ENCODE data around the gene SPO11. TPM values are rescaled to one million over a fixed set of nuclear protein-coding genes. Genes with fewer than 3 reads are reported as not detected.
A peak's percentile ranks its signal among the peaks of the same experiment; 100 is the strongest.

The SPO11 gene
- total and polyA plus RNA-seq, 4 donors = not detected

- 51 to 58% methylated on average over 20 of the region's 20 CpGs for WGBS, 2 donors
- ATAC-seq (ENCODE audit: insufficient read depth, low FRiP score) = no peak
These were observed 52.2 kb downstream of the SPO11 start for GRCh38 chr20:57381596-57382503.

GRCh38 chr20:57382516-57382915, 52.9 kb downstream of the SPO11 start:
- TF ChIP-seq CTCF (IDR thresholded peaks at IDR 0.05; ENCODE audit: control extremely low read depth, extremely low read depth) = no peak
- Histone ChIP-seq H3K9me3 (ENCODE audit: control insufficient read depth in 4 of 4, insufficient read depth in 3 of 4, low read length in 3 of 4) (peaks cover 0 to 4% (median 0%) of the 10 kb centered on the region in 4 donors), H3K9ac (ENCODE audit: insufficient read depth in 1 of 2, low read length in 2 of 2) (no peak overlapping the region), H3K4me3 (no peak overlapping the region), H3K27ac (ENCODE audit: low read depth in 1 of 2, low read length in 1 of 2) (no peak overlapping the region), H3K36me3 (ENCODE audit: control insufficient read depth in 4 of 4, insufficient read depth in 4 of 4, low read length in 4 of 4) (peaks cover 5 to 14% (median 6%) of the 10 kb centered on the region in 4 donors), H3K27me3 (ENCODE audit: control insufficient read depth in 3 of 3, insufficient read depth in 3 of 3, low read length in 2 of 3) (no peaks in the 10 kb centered on the region), H3K4me1 (ENCODE audit: control insufficient read depth in 5 of 5, insufficient read depth in 5 of 5, low read length in 5 of 5) (peaks cover 0 to 12% (median 0%) of the 10 kb centered on the region in 5 donors)
- WGBS, 2 donors = 90% methylated on average over 5 of the region's 5 CpGs
- ATAC-seq (ENCODE audit: insufficient read depth, low FRiP score) (no peak), DNase-seq (no peak)

More at GRCh38 chr20:57381596-57382503, 52.2 kb downstream of the SPO11 start:
- no peak overlapping the region for H3K4me3 ChIP-seq
- peaks cover 7 to 20% (median 10%) of the 10 kb centered on the region in 4 donors for H3K36me3 ChIP-seq (ENCODE audit: control insufficient read depth in 4 of 4, insufficient read depth in 4 of 4, low read length in 4 of 4)
- DNase-seq = peak; percentile 82 to 86 (median 86)
- peak; percentile 92 for TF ChIP-seq CTCF (IDR thresholded peaks at IDR 0.05; ENCODE audit: control extremely low read depth, extremely low read depth)
- H3K4me1 ChIP-seq (ENCODE audit: control insufficient read depth in 5 of 5, insufficient read depth in 5 of 5, low read length in 5 of 5) = peaks cover 0 to 12% (median 0%) of the 10 kb centered on the region in 5 donors
- peaks cover 0 to 4% (median 0%) of the 10 kb centered on the region in 4 donors for H3K9me3 ChIP-seq (ENCODE audit: control insufficient read depth in 4 of 4, insufficient read depth in 3 of 4, low read length in 3 of 4)
- H3K9ac ChIP-seq (ENCODE audit: insufficient read depth in 1 of 2, low read length in 2 of 2) = no peak overlapping the region
- no peak overlapping the region for H3K27ac ChIP-seq (ENCODE audit: low read depth in 1 of 2, low read length in 1 of 2)
- H3K27me3 ChIP-seq (ENCODE audit: control insufficient read depth in 3 of 3, insufficient read depth in 3 of 3, low read length in 2 of 3) = no peaks in the 10 kb centered on the region

GRCh38 chr20:57383447-57384347, 54.1 kb downstream of the SPO11 start:
- no peak for ATAC-seq (ENCODE audit: insufficient read depth, low FRiP score)
- TF ChIP-seq CTCF (IDR thresholded peaks at IDR 0.05; ENCODE audit: control extremely low read depth, extremely low read depth) = no peak
- H3K27ac ChIP-seq (ENCODE audit: low read depth in 1 of 2, low read length in 1 of 2) = peak overlapping the region in 1 of 2 donors; percentile 50
- no peak for DNase-seq
- H3K4me1 ChIP-seq (ENCODE audit: control insufficient read depth in 5 of 5, insufficient read depth in 5 of 5, low read length in 5 of 5) = peaks cover 0 to 12% (median 0%) of the 10 kb centered on the region in 5 donors
- peaks cover under 1 to 7% (median 4%) of the 10 kb centered on the region in 4 donors for H3K36me3 ChIP-seq (ENCODE audit: control insufficient read depth in 4 of 4, insufficient read depth in 4 of 4, low read length in 4 of 4)
- H3K27me3 ChIP-seq (ENCODE audit: control insufficient read depth in 3 of 3, insufficient read depth in 3 of 3, low read length in 2 of 3) = no peaks in the 10 kb centered on the region
- no peak overlapping the region for H3K4me3 ChIP-seq
- no peak overlapping the region for H3K9ac ChIP-seq (ENCODE audit: insufficient read depth in 1 of 2, low read length in 2 of 2)
- H3K9me3 ChIP-seq (ENCODE audit: control insufficient read depth in 4 of 4, insufficient read depth in 3 of 4, low read length in 3 of 4) = peaks cover 0 to 4% (median 0%) of the 10 kb centered on the region in 4 donors
- WGBS, 2 donors = 87 to 89% methylated on average over 20 of the region's 20 CpGs

Measured in lung (tissue), 12 donors.